Smooth muscle cell (in vitro differentiated cells): ENCODE data around the gene ACSL6. TPM values are rescaled to one million over a fixed set of nuclear protein-coding genes. Genes with fewer than 3 reads are reported as not detected.

ENCODE experiments used
- DNase-seq: peaks from one replicate; lab custom pipeline; 2025; ENCODE audit not compliant: unreplicated experiment; lab: John Stamatoyannopoulos, UW
- H2AFZ ChIP-seq: fragments of 200-600 bp; sonication (generic); 2 replicates; pipeline ENCODE4 v1.6.0; 2016; ENCODE audit warnings: antibody characterized with exemption, low read depth, mild to moderate bottlenecking
- H3F3A ChIP-seq: fragments of 200-600 bp; sonication (generic); 2 replicates; pipeline ENCODE4 v1.6.0; 2017; ENCODE audit warnings: antibody characterized with exemption, low read depth
- H3K27ac ChIP-seq: fragments of 200-600 bp; sonication (generic); 2 replicates; pipeline ENCODE4 v1.5.1; 2016; ENCODE audit warnings: low read depth, mild to moderate bottlenecking
- H3K27me3 ChIP-seq: fragments of 200-600 bp; sonication (generic); 2 replicates; pipeline ENCODE4 v1.6.1; 2016; ENCODE audit warnings: low read depth, mild to moderate bottlenecking
- H3K36me3 ChIP-seq: fragments of 200-600 bp; sonication (generic); 2 replicates; pipeline ENCODE4 v1.5.1; 2016; ENCODE audit warnings: low read depth
- H3K4me1 ChIP-seq: fragments of 200-600 bp; sonication (generic); 2 replicates; pipeline ENCODE4 v1.5.1; 2016; ENCODE audit warnings: low read depth
- H3K4me2 ChIP-seq: fragments of 200-600 bp; sonication (generic); 2 replicates; pipeline ENCODE4 v1.6.0; 2016; ENCODE audit warnings: mild to moderate bottlenecking
- H3K4me3 ChIP-seq: fragments of 200-600 bp; sonication (generic); 2 replicates; pipeline ENCODE4 v1.5.1; 2016; ENCODE audit warnings: mild to moderate bottlenecking
- H3K79me2 ChIP-seq: fragments of 200-600 bp; sonication (generic); 2 replicates; pipeline ENCODE4 v1.6.0; 2016; ENCODE audit warnings: low read depth, mild to moderate bottlenecking
- H3K9ac ChIP-seq: fragments of 200-600 bp; sonication (generic); 2 replicates; pipeline ENCODE4 v1.6.0; 2016; ENCODE audit warnings: low read depth
- H3K9me3 ChIP-seq: fragments of 200-600 bp; sonication (generic); replicated peaks from 2 replicates; pipeline ENCODE4 v1.5.1; 2016; ENCODE audit warnings: low read depth
- H4K20me1 ChIP-seq: fragments of 200-600 bp; sonication (generic); 2 replicates; pipeline ENCODE4 v1.6.0; 2016; ENCODE audit warnings: low read depth
- WGBS: methylation state at CpG from one replicate; pipeline ENCODE4 v1.1.7; 2016; ENCODE audit warnings: low lambda C conversion rate; 5-methylcytosine and 5-hydroxymethylcytosine counted together
- polyA plus RNA-seq: library from polyadenylated mRNA; unstranded; fragments of >200 nt; fragmentation: Nextera tagmentation; extraction: Ambion mirVana; gene quantifications from 2 replicates; pipeline ENCODE4 v1.2.1, GENCODE V29; 2016
- total RNA-seq: library from RNA; depleted of rRNA; stranded (reverse); fragments of >200 nt; gene quantifications from 2 replicates; pipeline ENCODE4 v1.2.3, GENCODE V29; 2014
- TF ChIP-seq, protein P1 (sequence below): fragments of 200-600 bp; sonication (generic); IDR thresholded peaks from 2 replicates; pipeline ENCODE4 v1.5.1; 2017; ENCODE audit warnings: borderline replicate concordance, mild to moderate bottlenecking, antibody characterized with exemption; ENCODE audit not compliant: insufficient read depth, poor library complexity, severe bottlenecking

Gene ACSL6
- total and polyA plus RNA-seq, 2 experiments from 2014 or later: not detected

GRCh38 chr5:131991593-131992324 is 19.7 kb downstream of the ACSL6 start:
- no peak overlapping the region for H2AFZ ChIP-seq
- H3K27me3 ChIP-seq: no peaks in the 10 kb centered on the region
- H3K79me2 ChIP-seq: no peaks in the 10 kb centered on the region
- no peak overlapping the region for H3K9ac ChIP-seq
- no peak for DNase-seq
- H4K20me1 ChIP-seq: no peaks in the 10 kb centered on the region
- WGBS: 81% methylated on average over 10 of the region's 10 CpGs
- H3K9me3 ChIP-seq: no peaks in the 10 kb centered on the region
- no peaks in the 10 kb centered on the region for H3K36me3 ChIP-seq
- no peaks in the 10 kb centered on the region for H3F3A ChIP-seq
- no peaks in the 10 kb centered on the region for H3K4me1 ChIP-seq
- H3K27ac ChIP-seq: no peak overlapping the region
- TF ChIP-seq, protein P1, sequence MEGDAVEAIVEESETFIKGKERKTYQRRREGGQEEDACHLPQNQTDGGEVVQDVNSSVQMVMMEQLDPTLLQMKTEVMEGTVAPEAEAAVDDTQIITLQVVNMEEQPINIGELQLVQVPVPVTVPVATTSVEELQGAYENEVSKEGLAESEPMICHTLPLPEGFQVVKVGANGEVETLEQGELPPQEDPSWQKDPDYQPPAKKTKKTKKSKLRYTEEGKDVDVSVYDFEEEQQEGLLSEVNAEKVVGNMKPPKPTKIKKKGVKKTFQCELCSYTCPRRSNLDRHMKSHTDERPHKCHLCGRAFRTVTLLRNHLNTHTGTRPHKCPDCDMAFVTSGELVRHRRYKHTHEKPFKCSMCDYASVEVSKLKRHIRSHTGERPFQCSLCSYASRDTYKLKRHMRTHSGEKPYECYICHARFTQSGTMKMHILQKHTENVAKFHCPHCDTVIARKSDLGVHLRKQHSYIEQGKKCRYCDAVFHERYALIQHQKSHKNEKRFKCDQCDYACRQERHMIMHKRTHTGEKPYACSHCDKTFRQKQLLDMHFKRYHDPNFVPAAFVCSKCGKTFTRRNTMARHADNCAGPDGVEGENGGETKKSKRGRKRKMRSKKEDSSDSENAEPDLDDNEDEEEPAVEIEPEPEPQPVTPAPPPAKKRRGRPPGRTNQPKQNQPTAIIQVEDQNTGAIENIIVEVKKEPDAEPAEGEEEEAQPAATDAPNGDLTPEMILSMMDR: no peak
- H3K4me2 ChIP-seq: no peak overlapping the region
- H3K4me3 ChIP-seq: no peak overlapping the region

- DNase-seq: no peak
- TF ChIP-seq, protein P1: no peak
- H3K27me3 ChIP-seq: no peaks in the 10 kb centered on the region
- H3K4me2 ChIP-seq: no peak overlapping the region
- H2AFZ ChIP-seq: no peak overlapping the region
- no peaks in the 10 kb centered on the region for H4K20me1 ChIP-seq
- H3K9me3 ChIP-seq: no peaks in the 10 kb centered on the region
- H3K79me2 ChIP-seq: no peaks in the 10 kb centered on the region
- no peak overlapping the region for H3K27ac ChIP-seq
- 97% methylated on average over 10 of the region's 13 CpGs for WGBS
- H3K4me1 ChIP-seq: no peaks in the 10 kb centered on the region
- H3K4me3 ChIP-seq: no peak overlapping the region
- no peaks in the 10 kb centered on the region for H3F3A ChIP-seq
- no peaks in the 10 kb centered on the region for H3K36me3 ChIP-seq
- no peak overlapping the region for H3K9ac ChIP-seq
These were observed 20.7 kb downstream of the ACSL6 start for GRCh38 chr5:131990716-131991115.

GRCh38 chr5:131988601-131989000 is 22.9 kb downstream of the ACSL6 start:
- no peak overlapping the region for H2AFZ ChIP-seq
- no peak overlapping the region for H3K4me2 ChIP-seq
- no peak overlapping the region for H3K4me3 ChIP-seq
- no peaks in the 10 kb centered on the region for H3K79me2 ChIP-seq
- TF ChIP-seq, protein P1: no peak
- no peaks in the 10 kb centered on the region for H3K27me3 ChIP-seq
- no peaks in the 10 kb centered on the region for H3F3A ChIP-seq
- no peak overlapping the region for H3K9ac ChIP-seq
- no peaks in the 10 kb centered on the region for H3K36me3 ChIP-seq
- no peak overlapping the region for H3K27ac ChIP-seq
- H3K9me3 ChIP-seq: no peaks in the 10 kb centered on the region
- no peak for DNase-seq
- H3K4me1 ChIP-seq: no peaks in the 10 kb centered on the region
- 93% methylated on average over 6 of the region's 6 CpGs for WGBS
- no peaks in the 10 kb centered on the region for H4K20me1 ChIP-seq

GRCh38 chr5:131987251-131987650 is 24.2 kb downstream of the ACSL6 start:
- no peaks in the 10 kb centered on the region for H3K27me3 ChIP-seq
- no peak overlapping the region for H3K27ac ChIP-seq
- no peaks in the 10 kb centered on the region for H3K4me1 ChIP-seq
- no peak overlapping the region for H3K4me3 ChIP-seq
- TF ChIP-seq, protein P1: no peak
- no peaks in the 10 kb centered on the region for H3K79me2 ChIP-seq
- no peak overlapping the region for H3K9ac ChIP-seq
- no peaks in the 10 kb centered on the region for H3F3A ChIP-seq
- DNase-seq: no peak
- H2AFZ ChIP-seq: no peak overlapping the region
- WGBS: 88% methylated on average over 3 of the region's 3 CpGs
- H3K9me3 ChIP-seq: no peaks in the 10 kb centered on the region
- H4K20me1 ChIP-seq: no peaks in the 10 kb centered on the region
- no peak overlapping the region for H3K4me2 ChIP-seq
- H3K36me3 ChIP-seq: no peaks in the 10 kb centered on the region
